GM19463 (cell line): ENCODE data around the gene DNAJB12.
A peak's percentile ranks its signal among the peaks of the same experiment; 100 is the strongest.
"Not testable (repeated sequence)": the region's sequence is repeated elsewhere in the genome, so short reads cannot be mapped to it uniquely, and the experiment has no call there.

ENCODE experiments used
- ATAC-seq: cut with Tn5 transposase; IDR thresholded peaks from one replicate; pipeline ENCODE4 v1.9.1; 2021; ENCODE audit warnings: mild to moderate bottlenecking, moderate library complexity; ENCODE audit not compliant: unreplicated experiment

Gene DNAJB12

DNA sequence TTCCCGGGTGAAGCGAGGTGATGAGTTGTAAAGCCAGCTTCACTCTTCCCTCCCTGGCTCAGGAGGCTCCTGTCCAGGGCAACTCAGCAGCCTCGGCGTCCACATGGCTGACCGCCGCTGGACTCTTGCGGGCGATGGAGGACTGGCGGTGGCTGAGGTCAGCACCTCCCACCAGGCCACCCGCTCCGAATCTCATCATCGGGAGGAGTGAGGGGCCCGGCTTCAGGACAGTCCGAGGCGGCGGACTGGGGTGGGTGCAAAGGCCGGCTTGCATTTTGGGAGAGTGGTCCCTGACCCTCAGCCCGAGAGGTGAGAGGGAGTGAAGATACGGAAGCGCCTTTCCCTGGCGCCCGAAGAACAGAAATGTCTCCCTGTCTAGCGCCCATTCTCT lies 759 bp downstream of the DNAJB12 start:
- ATAC-seq, result no peak

DNA sequence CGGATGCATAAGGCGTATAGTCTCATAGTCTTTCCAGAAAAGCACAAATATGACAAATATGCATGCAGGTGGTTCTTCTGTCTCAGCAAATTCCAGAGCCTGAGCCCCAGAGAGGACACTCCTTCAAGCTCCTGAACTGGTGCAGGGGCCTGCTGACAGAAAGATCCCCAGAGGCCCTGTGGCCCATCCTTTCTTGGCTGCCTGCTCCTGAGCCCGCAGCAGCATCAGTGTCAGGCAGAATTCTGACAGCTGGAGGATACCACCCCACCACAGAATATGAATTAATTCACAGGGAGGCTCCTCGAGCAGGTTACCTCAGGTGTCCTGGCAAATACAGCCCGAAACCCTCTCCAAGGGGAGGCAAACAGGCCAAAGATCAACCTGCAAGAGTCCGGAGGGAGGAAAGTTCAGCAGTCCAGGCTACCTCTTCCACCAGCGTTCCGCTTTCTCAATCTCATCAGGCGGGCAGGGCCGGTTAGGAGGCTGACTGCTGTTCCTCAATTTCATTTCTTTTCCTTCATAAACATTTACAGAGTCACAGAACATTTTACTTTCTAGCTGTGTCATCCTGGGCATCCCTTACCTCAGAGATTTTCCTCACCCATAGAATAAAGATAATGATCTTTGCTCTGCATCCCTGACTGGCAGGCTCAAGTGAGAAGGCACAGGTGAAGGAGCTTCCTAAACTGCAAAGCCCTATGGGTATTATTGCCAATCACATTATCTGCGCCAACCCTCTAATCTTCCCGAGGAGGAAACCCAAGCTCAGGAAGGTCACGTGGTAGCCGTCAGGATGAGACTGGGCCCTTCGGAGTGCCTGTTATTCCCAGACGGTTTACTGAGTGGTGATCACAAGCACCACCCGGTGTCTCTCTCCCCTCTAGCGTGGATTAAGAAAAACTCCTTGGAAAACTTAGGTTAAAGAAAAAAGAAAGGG lies 1.4 kb downstream of the DNAJB12 start:
- no peak for ATAC-seq

- no peak for ATAC-seq
Observed at GRCh38 chr10:72351479-72351878, 3.2 kb downstream of the DNAJB12 start.

- ATAC-seq, result no peak
Observed at GRCh38 chr10:72349438-72349837, 5.3 kb downstream of the DNAJB12 start.

GRCh38 chr10:72348282-72348681 lies 6.4 kb downstream of the DNAJB12 start:
- ATAC-seq, result no peak

DNA sequence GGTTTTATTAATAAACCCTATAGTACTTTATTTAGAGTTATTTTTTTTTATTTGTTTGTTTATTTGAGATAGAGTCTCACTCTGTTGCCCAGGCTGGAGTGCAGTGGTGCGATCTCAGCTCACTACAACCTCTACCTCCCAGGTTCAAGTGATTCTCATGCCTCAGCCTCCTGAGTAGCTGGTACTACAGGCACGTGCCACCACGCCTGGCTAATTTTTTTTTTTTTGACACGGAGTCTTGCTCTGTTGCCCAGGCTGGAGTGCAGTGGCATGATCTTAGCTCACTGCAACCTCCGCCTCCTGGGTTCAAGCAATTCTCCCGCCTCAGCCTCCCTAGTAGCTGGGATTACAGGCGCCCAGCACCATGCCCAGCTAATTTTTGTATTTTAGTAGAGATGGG lies 8.6 kb downstream of the DNAJB12 start:
- not testable (repeated sequence) for ATAC-seq

DNA sequence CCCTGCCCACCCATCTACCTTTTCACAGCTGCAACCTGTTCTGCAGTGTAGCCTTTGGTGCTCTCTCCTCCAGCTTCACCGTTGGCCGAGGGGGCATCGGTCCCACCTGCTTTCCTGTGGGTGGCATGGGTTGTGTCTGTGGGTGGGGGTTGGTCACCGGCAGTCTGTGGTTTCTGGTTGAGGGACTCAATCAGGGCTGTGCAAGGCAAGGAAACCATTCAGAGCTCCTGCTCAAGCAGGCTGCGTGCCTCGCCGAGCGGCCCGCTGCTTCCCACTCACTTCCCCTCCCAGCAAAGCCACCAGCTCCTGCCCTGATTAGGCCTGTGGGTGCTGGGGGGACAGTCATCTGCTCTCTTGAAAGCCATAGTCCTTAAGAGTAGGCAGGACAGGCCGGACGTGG lies 9.8 kb downstream of the DNAJB12 start:
- no peak for ATAC-seq

- ATAC-seq, result no peak
Observed at GRCh38 chr10:72342911-72343310, 11.8 kb downstream of the DNAJB12 start.

- no peak for ATAC-seq
Observed at GRCh38 chr10:72340510-72341261, 14.0 kb downstream of the DNAJB12 start.

DNA sequence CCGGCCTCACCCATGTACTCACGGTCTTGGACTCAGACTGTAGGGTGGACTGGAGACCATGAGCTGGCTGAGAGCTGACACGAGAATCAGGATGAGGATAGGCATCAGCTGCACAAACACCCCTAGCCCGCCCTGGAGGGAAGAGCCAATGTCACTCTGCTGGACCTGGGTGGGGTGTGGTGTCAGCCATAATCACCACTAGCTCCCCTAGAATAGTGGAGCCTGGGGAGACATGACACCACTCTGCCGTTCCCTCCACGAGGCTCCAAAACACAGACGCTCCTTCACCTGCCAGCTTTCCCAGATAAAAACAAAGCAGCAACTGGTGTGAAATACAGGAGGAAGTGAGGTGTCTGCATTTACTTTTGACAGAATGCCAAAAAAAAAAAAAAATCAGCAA lies 16.5 kb downstream of the DNAJB12 start:
- no peak for ATAC-seq

GRCh38 chr10:72337722-72338121 lies 17.0 kb downstream of the DNAJB12 start:
- no peak for ATAC-seq

DNA sequence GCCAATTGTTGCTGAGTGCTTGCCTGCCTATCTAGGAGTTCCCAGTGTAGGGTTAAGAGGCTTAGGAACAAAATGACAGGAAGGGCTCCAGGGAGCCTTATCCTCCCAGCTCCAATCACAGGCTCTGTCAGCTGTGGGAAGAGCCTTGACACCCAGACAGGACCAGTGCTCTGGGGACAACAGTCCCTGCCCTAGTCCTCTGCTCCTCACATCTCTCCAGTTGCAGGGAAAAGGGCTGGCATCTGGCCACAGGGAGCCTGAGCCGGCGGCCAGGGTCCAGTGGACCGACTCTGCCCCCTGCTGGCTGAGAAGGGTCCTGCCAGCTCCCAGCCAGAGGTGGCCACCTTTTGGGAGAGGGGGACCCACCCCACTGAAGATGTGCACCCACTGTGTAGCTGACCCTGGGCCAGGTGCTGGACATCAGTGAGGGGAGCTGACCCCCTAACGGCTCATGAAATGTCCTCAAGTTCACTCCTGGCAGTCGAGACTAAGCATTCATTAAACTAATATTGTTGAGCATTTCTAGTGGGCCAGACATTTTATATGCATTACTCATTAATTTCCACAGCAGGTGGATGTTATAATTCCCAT lies 17.6 kb downstream of the DNAJB12 start:
- no peak for ATAC-seq

- no peak for ATAC-seq
Observed at GRCh38 chr10:72336259-72337038, 18.3 kb downstream of the DNAJB12 start.

DNA sequence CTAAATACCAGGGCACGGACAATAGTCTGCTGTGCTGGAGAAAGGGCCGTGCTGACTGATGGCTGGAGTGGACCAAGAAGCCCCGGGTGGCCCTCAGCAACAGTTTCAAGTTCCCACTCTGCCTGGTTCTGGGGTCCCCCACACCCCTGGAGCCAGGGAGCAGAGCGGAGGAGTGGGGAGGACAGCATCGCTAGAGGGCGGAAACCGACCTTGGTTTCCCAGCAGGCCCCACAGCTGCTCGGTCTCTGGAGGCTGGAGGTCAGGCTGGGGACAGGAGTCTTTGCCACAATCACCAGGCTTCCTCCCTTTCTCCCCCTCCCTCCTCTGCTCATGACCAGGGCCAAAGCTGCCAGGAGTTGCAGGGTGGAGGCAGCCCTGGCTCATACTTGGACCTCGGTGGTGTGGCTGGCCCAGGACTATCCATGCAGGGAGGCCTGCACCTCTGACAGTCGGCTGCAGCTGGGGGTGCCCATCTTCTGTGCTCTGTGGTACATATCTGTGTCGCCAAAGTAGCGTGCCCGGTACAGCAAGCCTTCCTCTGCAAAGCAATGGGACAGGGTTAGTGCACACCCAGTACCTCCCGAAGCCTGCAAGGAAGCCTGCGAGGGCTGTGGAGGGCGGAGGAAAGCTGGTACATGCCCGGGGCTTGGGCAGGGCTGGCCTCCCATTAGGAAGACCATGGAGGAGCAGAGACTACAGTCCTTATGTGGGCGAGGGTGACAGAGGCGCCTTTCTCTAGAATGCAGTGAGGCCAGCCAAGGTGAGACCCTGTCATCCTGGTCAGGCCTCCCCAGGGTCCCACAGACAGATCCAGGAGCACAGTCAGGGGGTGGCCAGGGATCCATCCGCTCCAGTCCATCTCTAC lies 19.1 kb downstream of the DNAJB12 start:
- ATAC-seq, result peak; percentile 28

GRCh38 chr10:72334825-72335393 lies 19.8 kb downstream of the DNAJB12 start:
- ATAC-seq, result peak; percentile 61

- no peak for ATAC-seq
Observed at GRCh38 chr10:72334196-72334824, 20.4 kb downstream of the DNAJB12 start.

GRCh38 chr10:72333112-72334015 lies 21.4 kb downstream of the DNAJB12 start:
- ATAC-seq, result no peak
